GM12874 (cell line): ENCODE data around the gene JARID2.

Experiments used
- TF ChIP-seq, protein P1 (sequence below): IDR thresholded peaks from 2 replicates; pipeline ENCODE4 v1.5.1; 2011; ENCODE audit warnings: low read depth, mild to moderate bottlenecking, control low read depth, low read length, moderate library complexity; ENCODE audit not compliant: insufficient read depth

Gene JARID2

DNA sequence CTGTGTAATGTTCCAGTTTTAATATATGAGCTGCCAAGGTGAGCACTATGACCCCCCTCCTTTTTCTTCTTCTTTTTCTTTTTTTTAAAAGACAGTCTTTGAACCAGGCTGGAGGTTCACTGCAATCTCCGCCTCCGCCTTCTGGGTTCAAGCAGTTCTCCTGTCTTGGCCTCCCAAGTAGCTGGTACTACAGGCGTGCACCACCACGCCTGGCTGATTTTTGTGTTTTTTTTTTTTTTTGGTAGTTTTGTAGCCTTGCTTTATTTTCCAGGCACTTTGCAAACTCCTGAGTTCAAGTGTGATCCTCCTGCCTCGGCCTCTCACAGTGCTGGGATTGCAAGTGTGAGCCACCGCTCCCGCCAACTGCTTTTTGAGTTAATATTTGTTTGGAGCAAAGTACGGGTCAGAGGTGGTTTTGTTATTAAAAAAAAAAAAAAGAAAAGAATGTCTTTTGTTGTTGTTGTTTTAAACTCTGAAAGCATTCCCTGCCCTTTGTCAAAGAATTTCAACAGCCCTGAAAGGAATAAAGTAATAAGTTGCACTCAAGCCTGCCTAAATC lies 78.6 kb downstream of the JARID2 start:
- TF ChIP-seq, protein P1, sequence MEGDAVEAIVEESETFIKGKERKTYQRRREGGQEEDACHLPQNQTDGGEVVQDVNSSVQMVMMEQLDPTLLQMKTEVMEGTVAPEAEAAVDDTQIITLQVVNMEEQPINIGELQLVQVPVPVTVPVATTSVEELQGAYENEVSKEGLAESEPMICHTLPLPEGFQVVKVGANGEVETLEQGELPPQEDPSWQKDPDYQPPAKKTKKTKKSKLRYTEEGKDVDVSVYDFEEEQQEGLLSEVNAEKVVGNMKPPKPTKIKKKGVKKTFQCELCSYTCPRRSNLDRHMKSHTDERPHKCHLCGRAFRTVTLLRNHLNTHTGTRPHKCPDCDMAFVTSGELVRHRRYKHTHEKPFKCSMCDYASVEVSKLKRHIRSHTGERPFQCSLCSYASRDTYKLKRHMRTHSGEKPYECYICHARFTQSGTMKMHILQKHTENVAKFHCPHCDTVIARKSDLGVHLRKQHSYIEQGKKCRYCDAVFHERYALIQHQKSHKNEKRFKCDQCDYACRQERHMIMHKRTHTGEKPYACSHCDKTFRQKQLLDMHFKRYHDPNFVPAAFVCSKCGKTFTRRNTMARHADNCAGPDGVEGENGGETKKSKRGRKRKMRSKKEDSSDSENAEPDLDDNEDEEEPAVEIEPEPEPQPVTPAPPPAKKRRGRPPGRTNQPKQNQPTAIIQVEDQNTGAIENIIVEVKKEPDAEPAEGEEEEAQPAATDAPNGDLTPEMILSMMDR: no peak

DNA sequence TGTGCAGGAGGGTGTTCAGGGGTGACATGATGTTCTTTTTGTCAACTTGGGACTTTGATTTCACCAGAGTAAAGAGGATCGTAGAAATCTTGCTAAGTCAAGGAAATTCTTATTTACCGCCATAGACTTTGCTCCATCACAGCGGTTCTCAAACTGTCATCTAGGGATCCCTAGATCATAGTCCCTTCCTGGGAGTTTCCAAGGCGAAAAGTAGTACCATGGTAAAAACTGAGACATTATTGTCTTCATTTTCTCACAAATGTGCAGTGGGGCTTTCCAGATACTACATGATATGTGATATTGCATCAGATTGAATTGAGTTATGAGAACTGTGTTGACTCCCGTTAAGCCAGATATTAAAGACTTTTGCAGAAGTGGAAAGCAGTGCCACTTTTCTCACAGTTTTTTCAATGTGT lies 79.7 kb downstream of the JARID2 start:
- TF ChIP-seq, protein P1: no peak

DNA sequence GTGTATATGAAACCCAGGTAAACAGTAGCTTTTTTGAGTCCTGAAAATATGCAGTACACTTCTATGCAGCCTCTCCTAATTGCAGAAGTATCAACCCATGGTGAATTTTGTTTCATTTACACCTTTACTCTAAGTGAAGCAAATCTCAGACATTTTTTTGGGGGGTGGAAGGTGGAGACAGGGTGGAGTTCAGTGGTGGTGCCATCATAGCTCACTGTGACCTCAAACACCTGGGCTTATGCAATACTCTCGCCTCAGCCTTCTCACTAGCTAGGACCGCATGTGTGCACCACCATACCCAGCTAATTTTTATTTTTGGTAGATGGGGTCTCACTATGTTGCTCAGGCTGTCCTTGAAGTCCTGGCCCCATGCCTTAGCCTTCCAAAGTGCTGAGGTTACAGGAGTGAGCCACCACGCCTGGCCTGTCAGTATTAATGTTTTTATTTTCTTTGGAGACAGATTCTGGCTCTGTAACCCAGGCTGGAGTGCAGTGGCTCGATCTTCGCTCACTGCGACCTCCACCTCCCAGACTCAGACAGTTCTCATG lies 80.3 kb downstream of the JARID2 start:
- TF ChIP-seq, protein P1: no peak

DNA sequence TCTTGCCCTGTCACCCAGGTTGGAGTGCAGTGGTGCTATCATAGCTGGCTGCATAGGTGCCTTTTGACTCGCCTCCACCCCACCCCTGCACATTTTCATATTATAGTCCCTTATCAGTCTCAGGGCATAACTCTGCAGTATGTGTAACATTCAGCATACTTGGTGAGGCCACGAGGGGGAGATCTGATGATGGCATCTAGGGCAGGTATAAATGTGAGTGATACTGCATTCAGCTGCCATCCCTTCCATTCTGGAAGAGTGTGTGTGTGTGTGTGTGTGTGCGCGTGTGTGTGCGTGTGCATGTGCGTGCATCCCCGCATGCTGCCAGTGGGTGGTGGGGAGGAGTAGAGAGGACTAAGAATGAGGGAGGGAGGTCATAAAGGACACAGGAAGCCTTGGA lies 81.4 kb downstream of the JARID2 start:
- TF ChIP-seq, protein P1: peak; percentile 49

DNA sequence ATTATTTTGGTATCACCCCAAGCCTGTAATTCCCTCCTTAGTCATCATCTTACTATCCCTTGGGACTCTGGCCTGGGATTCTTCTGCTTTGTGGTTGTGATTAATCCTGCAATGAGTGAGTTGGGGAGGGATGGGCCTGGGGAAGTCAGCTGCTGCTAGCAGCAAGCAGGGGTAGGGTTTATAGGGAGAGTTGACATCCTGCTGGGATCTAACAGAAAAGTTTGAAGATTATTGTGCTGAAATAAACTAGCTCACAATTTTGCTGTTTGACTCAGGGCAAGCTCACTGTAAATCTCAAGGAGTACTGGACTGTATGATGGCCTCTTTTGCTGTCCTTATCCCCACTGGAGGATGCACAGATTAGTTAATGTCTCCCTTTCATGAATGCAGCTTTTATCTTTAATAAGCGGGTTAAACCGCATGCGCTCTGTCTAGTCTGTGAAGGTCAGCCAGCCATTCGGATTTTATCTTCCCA lies 83.4 kb downstream of the JARID2 start:
- TF ChIP-seq, protein P1: no peak

DNA sequence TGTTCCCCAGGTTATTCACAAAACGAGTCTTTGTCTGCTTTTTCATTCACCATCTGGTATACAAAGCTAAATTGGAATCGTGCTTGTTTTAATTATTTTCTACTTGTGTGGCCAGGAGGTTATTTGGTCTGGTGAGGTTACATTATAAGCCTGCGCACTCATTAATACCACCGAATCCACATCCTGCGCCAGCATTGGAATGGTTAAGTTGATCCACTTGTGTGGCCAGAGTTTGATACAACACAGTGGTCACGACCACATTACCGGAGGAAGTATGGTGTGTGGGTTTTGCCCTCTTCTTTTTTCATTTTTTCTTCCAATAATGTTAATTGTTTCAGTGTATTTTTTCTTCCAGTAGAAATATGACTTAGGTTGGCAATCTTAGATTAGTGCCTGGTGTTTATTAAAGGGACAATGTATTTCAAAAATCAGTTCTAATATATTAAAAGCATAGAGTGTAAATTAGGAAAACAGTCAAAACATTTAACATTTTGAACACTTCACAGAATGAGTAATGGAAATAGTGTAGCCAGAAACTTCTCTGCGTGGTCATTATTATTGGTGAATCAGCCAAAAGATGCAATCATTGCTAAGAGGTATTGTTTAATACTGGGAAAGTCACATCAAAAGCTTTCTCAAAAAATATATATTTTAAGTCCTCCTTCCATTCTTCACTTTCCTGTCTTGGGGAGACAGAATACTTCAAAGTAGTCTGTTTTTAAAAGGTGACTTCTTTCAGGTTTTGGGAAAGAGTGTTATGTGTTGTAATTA lies 84.5 kb downstream of the JARID2 start:
- TF ChIP-seq, protein P1: no peak

DNA sequence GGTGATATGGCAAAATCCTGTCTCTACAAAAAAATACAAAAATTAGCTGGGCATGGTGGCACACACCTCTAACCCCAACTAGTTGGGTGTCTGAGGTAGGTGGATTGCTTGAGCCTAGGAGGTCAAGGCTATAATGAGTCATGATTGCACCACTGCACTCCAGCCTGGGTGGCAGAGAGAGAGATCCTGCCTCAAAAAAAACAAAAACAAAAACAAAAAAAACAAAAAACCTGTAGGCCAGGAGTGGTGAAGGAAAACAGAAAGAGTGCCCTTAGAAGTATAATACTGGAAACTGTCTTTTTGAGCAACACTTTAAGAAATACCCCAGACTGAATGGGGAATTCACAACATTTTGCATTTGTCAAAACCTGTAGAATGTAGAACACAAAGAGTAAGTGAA lies 85.3 kb downstream of the JARID2 start:
- TF ChIP-seq, protein P1: no peak
